Gastrocnemius medialis (tissue), 4 donors: Measurements from ENCODE around the gene GYPE.

Source experiments
- POLR2A ChIP-seq, 2 donors: fragments of 450-650 bp; IDR thresholded peaks; one replicate each; pipeline ENCODE4 v1.6.1; 2017; ENCODE audit warnings: antibody characterized with exemption in 2 of 2, mild to moderate bottlenecking in 2 of 2, moderate library complexity in 2 of 2
- TF ChIP-seq, protein P1 (sequence below), 5 experiments: fragments of 450-650 bp in 3 of 5; fragments of 200-600 bp in 2 of 5; sonication (generic) in 2 of 5; IDR thresholded peaks in 4 of 5; conservative IDR thresholded peaks in 1 of 5; 1 replicate in 4 of 5; 2 replicates in 1 of 5; pipeline ENCODE4 v1.5.1; 2016 to 2019; ENCODE audit warnings: antibody characterized with exemption in 5 of 5, mild to moderate bottlenecking in 3 of 5, moderate library complexity in 3 of 5

DNA sequence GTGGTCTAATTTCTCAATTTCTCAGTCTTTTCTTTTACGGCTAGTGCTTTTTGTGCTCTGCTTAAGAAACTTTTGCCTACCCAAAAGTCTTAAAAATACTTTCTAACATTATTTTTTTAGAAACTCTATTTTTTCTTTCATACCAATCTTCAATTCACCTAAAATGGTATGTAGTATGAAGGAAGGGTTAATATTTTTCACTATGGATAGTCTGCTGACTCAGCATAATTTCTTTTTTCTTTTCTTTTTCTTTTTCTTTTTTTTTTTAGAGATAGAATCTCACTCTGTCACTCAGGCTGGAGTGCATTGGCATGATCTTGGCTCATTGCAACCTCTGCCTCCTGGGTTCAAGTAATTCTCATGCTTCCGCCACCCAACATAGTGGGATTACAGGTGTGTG is 34.2 kb upstream of the GYPE start:
- TF ChIP-seq, protein P1, sequence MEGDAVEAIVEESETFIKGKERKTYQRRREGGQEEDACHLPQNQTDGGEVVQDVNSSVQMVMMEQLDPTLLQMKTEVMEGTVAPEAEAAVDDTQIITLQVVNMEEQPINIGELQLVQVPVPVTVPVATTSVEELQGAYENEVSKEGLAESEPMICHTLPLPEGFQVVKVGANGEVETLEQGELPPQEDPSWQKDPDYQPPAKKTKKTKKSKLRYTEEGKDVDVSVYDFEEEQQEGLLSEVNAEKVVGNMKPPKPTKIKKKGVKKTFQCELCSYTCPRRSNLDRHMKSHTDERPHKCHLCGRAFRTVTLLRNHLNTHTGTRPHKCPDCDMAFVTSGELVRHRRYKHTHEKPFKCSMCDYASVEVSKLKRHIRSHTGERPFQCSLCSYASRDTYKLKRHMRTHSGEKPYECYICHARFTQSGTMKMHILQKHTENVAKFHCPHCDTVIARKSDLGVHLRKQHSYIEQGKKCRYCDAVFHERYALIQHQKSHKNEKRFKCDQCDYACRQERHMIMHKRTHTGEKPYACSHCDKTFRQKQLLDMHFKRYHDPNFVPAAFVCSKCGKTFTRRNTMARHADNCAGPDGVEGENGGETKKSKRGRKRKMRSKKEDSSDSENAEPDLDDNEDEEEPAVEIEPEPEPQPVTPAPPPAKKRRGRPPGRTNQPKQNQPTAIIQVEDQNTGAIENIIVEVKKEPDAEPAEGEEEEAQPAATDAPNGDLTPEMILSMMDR (IDR thresholded peaks at IDR 0.05 in 4 of 5, conservative IDR thresholded peaks at IDR 0.05 in 1 of 5) = no peak
- TF ChIP-seq POLR2A (IDR thresholded peaks at IDR 0.05) = no peak
